ENCODE results near the gene BCAM.

BCAM gene

DNA sequence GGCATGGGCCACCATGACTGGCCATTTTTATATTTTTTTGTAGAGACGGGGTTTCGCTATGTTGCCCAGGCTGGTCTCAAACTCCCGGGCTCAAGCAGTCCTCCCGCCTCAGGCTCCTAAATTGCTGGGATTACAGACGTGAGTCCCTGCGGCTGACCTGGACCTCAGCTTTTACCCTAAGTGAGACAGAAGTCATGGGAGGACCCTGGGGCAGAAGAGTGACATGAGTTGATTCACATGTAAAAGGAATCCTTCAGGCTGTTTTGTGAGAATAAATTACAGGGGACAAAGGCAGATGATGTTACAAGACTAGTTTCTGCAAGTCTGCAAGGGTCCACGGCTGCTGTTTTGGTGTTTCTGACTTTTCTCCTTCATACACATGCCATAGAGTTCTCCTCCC lies 2.6 kb upstream of the BCAM start:
- Histone ChIP-seq H3K9me3 (no peaks in the 10 kb centered on the region), H3K36me3 (peaks cover 0 to 4% (median 0%) of the 10 kb centered on the region in 3 donors), H3K4me1 (peaks cover 0 to 35% (median 28%) of the 10 kb centered on the region in 4 donors), H3K27ac (no peak overlapping the region), H3K27me3 (no peaks in the 10 kb centered on the region), H3K4me3 (no peak overlapping the region)
- intact Hi-C loops (cut with DNase I; ENCODE audit: low total_unique reads), result no loop called here
- TF ChIP-seq, protein P1, sequence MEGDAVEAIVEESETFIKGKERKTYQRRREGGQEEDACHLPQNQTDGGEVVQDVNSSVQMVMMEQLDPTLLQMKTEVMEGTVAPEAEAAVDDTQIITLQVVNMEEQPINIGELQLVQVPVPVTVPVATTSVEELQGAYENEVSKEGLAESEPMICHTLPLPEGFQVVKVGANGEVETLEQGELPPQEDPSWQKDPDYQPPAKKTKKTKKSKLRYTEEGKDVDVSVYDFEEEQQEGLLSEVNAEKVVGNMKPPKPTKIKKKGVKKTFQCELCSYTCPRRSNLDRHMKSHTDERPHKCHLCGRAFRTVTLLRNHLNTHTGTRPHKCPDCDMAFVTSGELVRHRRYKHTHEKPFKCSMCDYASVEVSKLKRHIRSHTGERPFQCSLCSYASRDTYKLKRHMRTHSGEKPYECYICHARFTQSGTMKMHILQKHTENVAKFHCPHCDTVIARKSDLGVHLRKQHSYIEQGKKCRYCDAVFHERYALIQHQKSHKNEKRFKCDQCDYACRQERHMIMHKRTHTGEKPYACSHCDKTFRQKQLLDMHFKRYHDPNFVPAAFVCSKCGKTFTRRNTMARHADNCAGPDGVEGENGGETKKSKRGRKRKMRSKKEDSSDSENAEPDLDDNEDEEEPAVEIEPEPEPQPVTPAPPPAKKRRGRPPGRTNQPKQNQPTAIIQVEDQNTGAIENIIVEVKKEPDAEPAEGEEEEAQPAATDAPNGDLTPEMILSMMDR (IDR thresholded peaks at IDR 0.05), result no peak
- no peak for DNase-seq

GRCh38 chr19:44807162-44807561 lies 1.7 kb upstream of the BCAM start:
- intact Hi-C loops (cut with DNase I; ENCODE audit: low total_unique reads), result no loop called here
- no peak for DNase-seq
- TF ChIP-seq, protein P1 (IDR thresholded peaks at IDR 0.05), result no peak
- Histone ChIP-seq H3K4me3 (no peak overlapping the region), H3K27me3 (no peaks in the 10 kb centered on the region), H3K9me3 (no peaks in the 10 kb centered on the region), H3K36me3 (peaks cover 3 to 13% (median 4%) of the 10 kb centered on the region in 3 donors), H3K27ac (peak overlapping the region; percentile 82 to 87), H3K4me1 (peaks cover 0 to 44% (median 37%) of the 10 kb centered on the region in 4 donors)

DNA sequence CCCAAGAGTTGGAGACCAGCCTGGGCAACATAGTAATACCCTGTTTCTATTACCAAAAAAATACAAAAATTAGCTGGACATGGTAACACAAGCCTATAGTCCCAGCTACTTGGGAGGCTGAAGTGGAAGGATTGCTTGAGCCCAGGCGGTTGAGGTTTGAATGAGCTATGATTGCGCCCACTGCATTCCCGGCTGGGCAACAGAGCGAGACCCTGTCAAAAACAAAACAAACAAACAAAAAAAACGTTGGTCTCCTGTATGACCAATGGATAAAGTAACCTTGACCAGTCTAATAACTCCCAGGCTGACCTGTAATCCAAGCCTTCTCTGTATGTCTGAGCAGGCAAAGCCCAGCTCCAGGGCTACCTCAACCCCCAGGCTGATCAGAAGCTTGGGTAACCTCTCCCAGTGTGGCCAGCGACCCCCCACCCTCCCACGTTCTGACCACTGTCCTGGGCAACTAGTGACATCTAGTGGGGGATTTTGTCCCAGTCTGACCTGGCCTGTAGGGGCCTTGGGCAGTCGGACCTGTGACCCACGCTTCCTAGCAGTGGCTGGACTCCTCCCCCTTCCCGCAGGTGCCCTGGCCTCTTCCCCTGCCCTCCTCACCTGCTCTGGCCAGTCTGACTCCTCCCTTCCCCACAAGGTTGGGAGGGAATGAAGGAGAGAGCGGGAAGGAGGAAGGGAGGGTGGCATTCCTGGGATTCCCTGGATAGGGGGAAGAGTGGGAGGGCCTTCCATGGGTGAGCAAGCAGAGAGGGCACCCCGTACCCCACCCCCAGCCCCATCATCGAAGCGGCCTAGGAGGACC lies 1.0 kb upstream of the BCAM start:
- Histone ChIP-seq H3K27ac (peak overlapping the region; percentile 82 to 87), H3K4me3 (peak overlapping the region; percentile 72 to 87), H3K9me3 (no peaks in the 10 kb centered on the region), H3K36me3 (peaks cover 8 to 18% (median 11%) of the 10 kb centered on the region in 3 donors), H3K4me1 (peaks cover 0 to 50% (median 42%) of the 10 kb centered on the region in 4 donors), H3K27me3 (no peaks in the 10 kb centered on the region)
- no peak for DNase-seq
- intact Hi-C loops (cut with DNase I; ENCODE audit: low total_unique reads), result no loop called here
- TF ChIP-seq, protein P1 (IDR thresholded peaks at IDR 0.05), result peak; percentile 15 to 28

DNA sequence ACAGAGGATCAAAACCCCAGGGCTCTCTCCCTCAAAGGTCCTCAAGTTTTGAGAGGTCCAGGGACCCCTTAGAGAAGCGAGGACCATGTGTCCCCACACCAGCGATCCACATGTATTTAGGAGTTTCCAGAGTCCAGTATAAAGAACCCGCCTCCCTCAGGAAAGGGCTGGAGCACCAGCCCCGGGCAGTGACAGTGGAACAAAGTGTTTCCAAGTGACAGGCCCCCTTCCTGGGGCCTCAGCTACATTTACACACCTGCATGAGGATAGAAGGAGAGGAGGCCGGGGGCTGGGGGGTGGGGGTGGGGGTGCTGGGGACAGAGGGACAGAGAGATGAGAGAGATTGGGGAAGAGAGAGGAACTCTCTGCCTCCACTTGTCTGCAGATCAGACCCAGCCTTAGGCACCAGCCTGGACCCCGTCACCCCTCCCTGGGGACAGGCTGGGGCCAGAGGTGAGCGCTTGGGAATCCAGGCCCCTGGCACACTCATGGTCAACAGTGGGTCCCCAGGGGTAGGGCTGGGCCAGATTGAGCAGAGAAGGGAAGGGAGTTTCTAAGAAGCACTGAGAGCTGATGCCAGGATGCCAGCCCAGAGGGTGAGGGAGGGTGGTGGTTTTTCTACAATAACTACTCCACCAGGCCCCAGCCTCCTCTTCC lies 802 bp downstream of the BCAM start:
- Histone ChIP-seq H3K27ac (peak overlapping the region; percentile 82 to 87), H3K4me3 (peak overlapping the region; percentile 72 to 87), H3K4me1 (peaks cover 0 to 57% (median 46%) of the 10 kb centered on the region in 4 donors), H3K9me3 (no peaks in the 10 kb centered on the region), H3K36me3 (peaks cover 26 to 37% (median 30%) of the 10 kb centered on the region in 3 donors), H3K27me3 (no peaks in the 10 kb centered on the region)
- intact Hi-C loops (cut with DNase I; ENCODE audit: low total_unique reads), result no loop called here
- TF ChIP-seq, protein P1 (IDR thresholded peaks at IDR 0.05), result no peak
- peak; percentile 56 to 94 for DNase-seq

DNA sequence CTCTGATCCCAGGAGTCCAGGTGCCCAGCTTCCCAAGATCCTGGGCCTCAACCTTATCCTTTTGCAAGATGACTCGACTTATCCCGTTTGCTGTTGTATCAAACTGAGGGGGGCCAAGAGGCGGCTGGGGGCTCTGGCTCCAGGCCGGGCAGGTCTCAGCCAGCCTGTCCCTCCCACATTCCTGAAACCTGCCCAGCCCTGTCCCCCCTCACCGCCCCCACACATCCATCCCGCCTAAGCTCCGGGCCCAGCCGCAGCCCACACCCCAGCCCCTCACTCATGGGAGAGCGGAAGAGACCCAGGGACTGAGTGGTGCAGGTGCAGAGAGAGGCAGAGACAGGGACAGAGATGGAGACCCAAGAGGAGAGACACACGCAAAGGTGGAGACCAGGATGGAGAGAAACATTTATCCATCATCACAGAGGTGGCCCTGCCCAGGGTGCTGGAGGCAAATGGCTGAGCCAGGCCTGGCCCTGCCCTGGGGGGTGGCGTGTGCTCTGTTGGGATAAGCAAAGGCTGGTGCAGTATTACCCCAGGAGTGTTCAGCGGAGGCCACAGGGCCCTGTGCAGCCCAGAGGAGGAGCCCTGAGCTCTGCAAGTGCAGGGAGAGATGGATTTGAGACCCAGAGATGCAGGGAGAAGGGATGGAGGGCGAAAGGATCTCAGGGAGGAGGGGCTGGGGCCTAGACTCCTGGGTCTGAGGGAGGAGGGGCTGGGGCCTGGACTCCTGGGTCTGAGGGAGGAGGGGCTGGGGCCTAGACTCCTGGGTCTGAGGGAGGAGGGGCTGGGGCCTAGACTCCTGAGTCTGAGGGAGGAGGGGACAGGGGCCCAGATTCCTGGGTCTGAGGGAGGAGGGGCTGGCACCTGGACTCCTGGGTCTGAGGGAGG lies 1.6 kb downstream of the BCAM start:
- Histone ChIP-seq H3K27ac (peak overlapping the region; percentile 82 to 87), H3K4me1 (peaks cover 0 to 57% (median 46%) of the 10 kb centered on the region in 4 donors), H3K4me3 (peak overlapping the region; percentile 72 to 87), H3K36me3 (peaks cover 34 to 45% (median 38%) of the 10 kb centered on the region in 3 donors), H3K27me3 (no peaks in the 10 kb centered on the region), H3K9me3 (no peaks in the 10 kb centered on the region)
- intact Hi-C loops (cut with DNase I; ENCODE audit: low total_unique reads), result no loop called here
- no peak for DNase-seq
- TF ChIP-seq, protein P1 (IDR thresholded peaks at IDR 0.05), result no peak
